B cell (primary cell): ENCODE results near the gene HTT-AS. TPM values are rescaled to one million over a fixed set of nuclear protein-coding genes. Genes with fewer than 3 reads are reported as not detected.

Experiments used
- ATAC-seq: fragments of 200-7000 bp; cut with Tn5 transposase; one replicate; pipeline ENCODE4 v1.10.0; 2021; ENCODE audit warnings: low read depth, mild to moderate bottlenecking, moderate number of reproducible peaks, moderate library complexity
- CTCF ChIA-PET: fragments of 350-600 bp; sonication (Branson Sonifier 250); formaldehyde crosslinking; loops from one replicate; lab custom pipeline; 2021; ENCODE audit warnings: antibody characterized with exemption, inconsistent platforms; lab: Charles Lee
- POLR2A ChIA-PET: fragments of 350-600 bp; sonication (Branson Sonifier 250); formaldehyde crosslinking; loops from one replicate; lab custom pipeline; 2021; ENCODE audit warnings: antibody characterized with exemption; lab: Charles Lee
- DNase-seq: peaks from one replicate; pipeline ENCODE4 v3.0.0; 2013
- H2AFZ ChIP-seq: 2 replicates; pipeline ENCODE4 v1.6.1; 2012; ENCODE audit warnings: mild to moderate bottlenecking, low read depth, low read length; ENCODE audit not compliant: insufficient read depth, poor library complexity, severe bottlenecking
- H3K27ac ChIP-seq, 2 donors: 1 replicate in 1 of 2; 2 replicates in 1 of 2; pipeline ENCODE4 v1.5.1; 2012 to 2013; ENCODE audit warnings: low read length in 2 of 2, mild to moderate bottlenecking in 2 of 2, moderate library complexity in 1 of 2
- H3K27me3 ChIP-seq, 4 experiments: fragments of 200-600 bp in 1 of 4; sonication (generic) in 1 of 4; replicated peaks in 1 of 4; 1 replicate in 2 of 4; 2 replicates in 2 of 4; pipeline versions ENCODE4 v1.6.1 to v1.7.0; 2013 to 2016; ENCODE audit warnings: low read length in 3 of 4, mild to moderate bottlenecking in 2 of 4, mixed read lengths in 1 of 4, moderate library complexity in 1 of 4; ENCODE audit not compliant: insufficient read depth in 4 of 4, control insufficient read depth in 3 of 4; ENCODE audit errors: control extremely low read depth in 1 of 4
- H3K36me3 ChIP-seq, 2 experiments: replicated peaks in 1 of 2; 1 replicate in 1 of 2; 2 replicates in 1 of 2; pipeline versions ENCODE4 v1.6.1 to v1.7.1; 2013; ENCODE audit warnings: low read length in 1 of 2; ENCODE audit not compliant: insufficient read depth in 2 of 2, control insufficient read depth in 1 of 2; ENCODE audit errors: control extremely low read depth in 1 of 2, extremely low read depth in 1 of 2
- H3K4me1 ChIP-seq, 2 donors: fragments of 200-600 bp in 1 of 2; sonication (generic) in 1 of 2; 1 replicate in 1 of 2; 2 replicates in 1 of 2; pipeline versions ENCODE4 v1.5.1 to v1.6.1; 2013 to 2017; ENCODE audit warnings: low read length in 2 of 2; ENCODE audit not compliant: control insufficient read depth in 2 of 2, insufficient read depth in 2 of 2
- H3K4me2 ChIP-seq: replicated peaks from 2 replicates; pipeline ENCODE3; 2012; ENCODE audit warnings: mild to moderate bottlenecking, low read depth, low read length; ENCODE audit not compliant: poor library complexity, severe bottlenecking
- H3K4me3 ChIP-seq, 5 experiments: fragments of 200-600 bp in 1 of 5; sonication (generic) in 1 of 5; 1 replicate in 3 of 5; 2 replicates in 2 of 5; pipeline versions ENCODE4 v1.5.1 to v1.7.0; 2011 to 2016; ENCODE audit warnings: low read length in 4 of 5, mild to moderate bottlenecking in 4 of 5, low read depth in 2 of 5, control low read depth in 1 of 5, moderate library complexity in 1 of 5; ENCODE audit not compliant: insufficient read depth in 1 of 5; ENCODE audit errors: control extremely low read depth in 1 of 5, extremely low read depth in 1 of 5
- H3K79me2 ChIP-seq: fragments of 200-600 bp; sonication (generic); one replicate; pipeline ENCODE4 v1.6.0; 2016; ENCODE audit warnings: low read length; ENCODE audit not compliant: control insufficient read depth, insufficient read depth
- H3K9ac ChIP-seq: fragments of 200-600 bp; sonication (generic); 2 replicates; pipeline ENCODE4 v1.6.1; 2017; ENCODE audit warnings: mild to moderate bottlenecking, low read length, moderate library complexity
- H3K9me3 ChIP-seq, 3 donors: one replicate each; pipeline versions ENCODE4 v1.6.1 to v1.7.1; 2013; ENCODE audit warnings: low read length in 2 of 3; ENCODE audit not compliant: control insufficient read depth in 2 of 3, insufficient read depth in 1 of 3; ENCODE audit errors: control extremely low read depth in 1 of 3
- H4K20me1 ChIP-seq: 2 replicates; pipeline ENCODE4 v1.6.0; 2012; ENCODE audit warnings: mild to moderate bottlenecking, low read length; ENCODE audit not compliant: insufficient read depth, control insufficient read depth, poor library complexity, severe bottlenecking
- H3K27ac Mint-ChIP-seq: one replicate; pipeline ENCODE4 v1.8.0; 2021; ENCODE audit warnings: mixed read lengths
- H3K27me3 Mint-ChIP-seq: one replicate; pipeline ENCODE4 v1.8.0; 2021; ENCODE audit warnings: mixed read lengths
- H3K4me1 Mint-ChIP-seq: one replicate; pipeline ENCODE4 v1.8.0; 2021; ENCODE audit warnings: mixed read lengths
- H3K4me3 Mint-ChIP-seq: one replicate; pipeline ENCODE4 v1.8.0; 2021; ENCODE audit warnings: mixed read lengths
- H3K9me3 Mint-ChIP-seq: one replicate; pipeline ENCODE4 v1.8.0; 2022; ENCODE audit warnings: mixed read lengths; ENCODE audit not compliant: insufficient read depth
- CTCF ChIP-seq: fragments of 200-600 bp; IDR thresholded peaks from one replicate; pipeline ENCODE4 v1.8.0; 2022; ENCODE audit warnings: antibody characterized with exemption, mild to moderate bottlenecking
- EZH2 ChIP-seq: IDR thresholded peaks from 2 replicates; pipeline ENCODE4 v1.6.1; 2012; ENCODE audit warnings: borderline replicate concordance, low read depth, mild to moderate bottlenecking, moderate library complexity, low read length; ENCODE audit not compliant: insufficient read depth, poor library complexity, severe bottlenecking
- WGBS: methylation state at CpG from one replicate; pipeline ENCODE4 v1.1.5; 2013; ENCODE audit warnings: missing lambda C conversion rate; ENCODE audit not compliant: insufficient coverage; 5-methylcytosine and 5-hydroxymethylcytosine counted together
- intact Hi-C: fragments of 100-400 bp; cut with micrococcal nuclease; formaldehyde crosslinking; loops from one replicate; pipeline ENCODE4 v1.10.0; 2022
- polyA plus RNA-seq: library from polyadenylated mRNA; depleted of rRNA; stranded (reverse); fragments of >200 nt; gene quantifications from 2 replicates; pipeline ENCODE4 v1.2.3, GENCODE V29; 2012
- total RNA-seq, 2 donors: library from RNA; stranded (reverse); fragments of 120-200 nt in 1 of 2; gene quantifications; 1 replicate in 1 of 2; 2 replicates in 1 of 2; pipeline versions ENCODE4 v1.2.3 to v1.2.4, GENCODE V29; 2013 to 2022

The HTT-AS gene
- total and polyA plus RNA-seq, 2 donors (not counting 1 experiment from before 2014, with no cell fraction given) = 0.84 TPM; not detected in 1

- Histone ChIP-seq H3K4me3 (no peak overlapping the region), H2AFZ (no peak overlapping the region), H3K4me1 (peaks cover 18 to 27% of the 10 kb centered on the region in 2 donors), H3K36me3 (no peaks in the 10 kb centered on the region), H3K4me2 (no peak overlapping the region), H3K27ac (no peak overlapping the region), H3K9me3 (no peaks in the 10 kb centered on the region), H3K79me2 (peaks cover 19% of the 10 kb centered on the region), H4K20me1 (peaks cover 10% of the 10 kb centered on the region), H3K9ac (no peak overlapping the region), H3K27me3 (no peaks in the 10 kb centered on the region)
- H3K4me3 Mint-ChIP-seq = peak overlapping the region; percentile 73
- CTCF ChIA-PET = no interaction called here
- intact Hi-C loops = loop anchor here (10.0 kb wide), 1 partner anchor 1487 kb away; no protein-coding TSS in a partner anchor
- 97% methylated on average over 7 of the region's 7 CpGs for WGBS
- peak overlapping the region; percentile 65 for H3K27ac Mint-ChIP-seq
- DNase-seq = no peak
- POLR2A ChIA-PET = no interaction called here
- no peaks in the 10 kb centered on the region for H3K27me3 Mint-ChIP-seq
- H3K9me3 Mint-ChIP-seq = no peaks in the 10 kb centered on the region
- TF ChIP-seq CTCF (no peak), EZH2 (no peak)
- ATAC-seq = no peak
- peaks cover 17% of the 10 kb centered on the region for H3K4me1 Mint-ChIP-seq
These were observed 2.5 kb downstream of the HTT-AS start for GRCh38 chr4:3071811-3072210.

GRCh38 chr4:3070709-3071500 lies 3.4 kb downstream of the HTT-AS start:
- CTCF ChIA-PET = interaction anchor here (1.0 kb wide), 1 partner anchor 15 kb away, joined by 3 read pairs; no protein-coding TSS in a partner anchor
- intact Hi-C loops = loop anchor here (10.0 kb wide), 1 partner anchor 1486 kb away; no protein-coding TSS in a partner anchor
- POLR2A ChIA-PET = no interaction called here
- Histone ChIP-seq H3K9me3 (no peaks in the 10 kb centered on the region), H3K79me2 (peaks cover 10% of the 10 kb centered on the region), H3K27ac (no peak overlapping the region), H2AFZ (no peak overlapping the region), H3K27me3 (no peaks in the 10 kb centered on the region), H3K4me1 (peaks cover 9 to 18% of the 10 kb centered on the region in 2 donors), H3K4me3 (no peak overlapping the region), H3K9ac (no peak overlapping the region), H3K36me3 (no peaks in the 10 kb centered on the region), H4K20me1 (peaks cover 7% of the 10 kb centered on the region), H3K4me2 (no peak overlapping the region)
- Mint-ChIP-seq H3K27me3 (no peaks in the 10 kb centered on the region), H3K9me3 (no peaks in the 10 kb centered on the region), H3K27ac (no peak overlapping the region), H3K4me1 (peaks cover 10% of the 10 kb centered on the region), H3K4me3 (no peak overlapping the region)
- no CpG with 5 or more reads among the region's 3 CpGs for WGBS
- ATAC-seq (no peak), DNase-seq (no peak)
- TF ChIP-seq EZH2 (no peak), CTCF (no peak)
